Neural progenitor cell (in vitro differentiated cells): Measurements from ENCODE around the gene SLX4IP.

Experiments used
- EZH2 ChIP-seq: fragments of 200-600 bp; sonication (generic); IDR thresholded peaks from 2 replicates; pipeline ENCODE4 v1.6.1; 2017; ENCODE audit warnings: antibody characterized with exemption, mild to moderate bottlenecking, moderate library complexity
- TF ChIP-seq, protein P1 (sequence below): fragments of 200-600 bp; sonication (generic); IDR thresholded peaks from 2 replicates; pipeline ENCODE4 v1.5.1; 2017; ENCODE audit warnings: antibody characterized with exemption, mild to moderate bottlenecking

GRCh38 chr20:10554285-10554684, 119.2 kb downstream of the SLX4IP start:
- TF ChIP-seq, protein P1, sequence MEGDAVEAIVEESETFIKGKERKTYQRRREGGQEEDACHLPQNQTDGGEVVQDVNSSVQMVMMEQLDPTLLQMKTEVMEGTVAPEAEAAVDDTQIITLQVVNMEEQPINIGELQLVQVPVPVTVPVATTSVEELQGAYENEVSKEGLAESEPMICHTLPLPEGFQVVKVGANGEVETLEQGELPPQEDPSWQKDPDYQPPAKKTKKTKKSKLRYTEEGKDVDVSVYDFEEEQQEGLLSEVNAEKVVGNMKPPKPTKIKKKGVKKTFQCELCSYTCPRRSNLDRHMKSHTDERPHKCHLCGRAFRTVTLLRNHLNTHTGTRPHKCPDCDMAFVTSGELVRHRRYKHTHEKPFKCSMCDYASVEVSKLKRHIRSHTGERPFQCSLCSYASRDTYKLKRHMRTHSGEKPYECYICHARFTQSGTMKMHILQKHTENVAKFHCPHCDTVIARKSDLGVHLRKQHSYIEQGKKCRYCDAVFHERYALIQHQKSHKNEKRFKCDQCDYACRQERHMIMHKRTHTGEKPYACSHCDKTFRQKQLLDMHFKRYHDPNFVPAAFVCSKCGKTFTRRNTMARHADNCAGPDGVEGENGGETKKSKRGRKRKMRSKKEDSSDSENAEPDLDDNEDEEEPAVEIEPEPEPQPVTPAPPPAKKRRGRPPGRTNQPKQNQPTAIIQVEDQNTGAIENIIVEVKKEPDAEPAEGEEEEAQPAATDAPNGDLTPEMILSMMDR, result no peak
- TF ChIP-seq EZH2, result no peak
